Activated gamma-delta T cell treated with anti-CD3 and anti-CD28 coated beads, Interleukin-2, amount 50 U/mL, for 16 hours (primary cell): ENCODE results near the gene ADA.
"Not testable (repeated sequence)": the region's sequence is repeated elsewhere in the genome, so short reads cannot be mapped to it uniquely, and the experiment has no call there.

ENCODE experiments used
- DNase-seq: peaks from one replicate; pipeline ENCODE4 v3.0.0-alpha.2; 2020; ENCODE audit warnings: low read depth

Gene ADA

DNA sequence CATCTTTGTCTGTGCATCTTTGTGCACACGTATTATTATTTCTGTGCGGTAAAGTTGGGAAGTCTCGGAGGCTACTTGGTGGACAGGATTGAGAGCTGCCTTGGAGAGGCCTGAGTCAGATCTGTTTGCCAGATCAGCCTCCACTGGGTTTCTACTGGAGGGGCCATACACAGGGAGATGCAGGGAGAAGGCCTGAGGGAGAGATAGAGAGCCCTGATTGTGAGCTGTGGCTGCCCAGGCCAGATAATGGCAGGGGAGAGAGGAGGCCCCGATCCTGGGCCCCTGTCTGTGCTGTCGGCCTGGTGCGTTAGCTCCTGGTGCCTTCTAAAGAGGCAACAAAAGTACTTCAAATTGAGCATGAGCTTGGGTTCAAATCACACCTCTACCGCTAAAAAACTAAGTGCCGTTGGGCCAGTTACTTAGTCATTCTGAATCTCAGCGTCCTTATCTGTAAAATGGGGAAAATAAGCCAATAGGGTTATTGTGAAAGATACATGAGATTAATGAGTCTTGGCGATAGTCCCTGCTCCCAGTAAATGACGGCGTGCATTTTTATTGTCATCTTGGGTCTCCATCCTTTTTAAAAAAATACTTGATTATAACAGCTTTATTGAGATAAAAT lies 27.6 kb upstream of the ADA start:
- DNase-seq, result no peak

DNA sequence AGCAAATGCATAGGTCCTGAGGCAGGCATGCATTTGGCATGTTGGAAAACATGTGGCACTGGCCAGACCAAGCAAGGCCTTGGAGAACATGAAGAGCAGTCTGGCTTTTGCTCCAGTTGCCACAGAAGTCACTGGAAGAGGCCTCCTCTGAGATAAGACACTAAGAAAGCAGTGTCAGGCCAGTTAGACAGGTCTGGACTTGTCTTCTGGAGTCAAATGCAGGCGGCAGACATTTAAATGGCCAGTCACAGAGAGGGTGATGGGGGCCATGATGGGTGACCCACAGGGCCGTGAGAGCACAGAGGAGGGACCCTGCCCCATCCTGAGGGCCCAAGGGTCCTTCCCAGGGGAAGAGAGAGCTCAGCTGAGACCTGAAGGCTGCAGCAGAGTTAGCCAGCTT lies 26.7 kb upstream of the ADA start:
- DNase-seq, result no peak

DNA sequence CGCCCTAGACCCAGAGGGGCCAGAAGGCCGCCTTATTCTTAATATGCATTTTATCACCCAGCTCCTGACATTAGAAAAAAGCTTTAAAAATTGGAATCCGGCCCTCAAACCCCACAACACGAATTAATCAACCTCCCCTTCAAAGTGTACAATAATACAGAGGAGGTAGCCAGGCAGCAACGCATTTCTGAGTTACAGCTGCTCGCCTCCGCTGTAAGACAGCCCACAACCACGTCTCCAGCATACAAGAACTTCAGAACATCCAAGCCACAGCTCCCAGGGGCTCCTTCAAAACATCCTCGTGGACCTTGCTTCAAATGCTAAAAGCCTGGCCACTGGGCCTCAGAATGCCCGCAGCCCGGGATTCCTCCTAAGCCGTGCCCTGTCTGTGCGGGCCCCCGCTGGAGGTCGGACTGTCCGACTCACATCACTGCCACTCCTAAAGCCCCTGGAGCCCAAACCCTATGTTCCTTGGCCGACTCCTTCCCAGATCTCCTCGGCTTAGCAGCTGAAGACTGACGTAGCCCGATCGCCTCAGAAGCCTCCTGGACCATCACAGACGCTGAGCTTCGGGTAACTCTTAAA lies 20.9 kb upstream of the ADA start:
- not testable (repeated sequence) for DNase-seq

DNA sequence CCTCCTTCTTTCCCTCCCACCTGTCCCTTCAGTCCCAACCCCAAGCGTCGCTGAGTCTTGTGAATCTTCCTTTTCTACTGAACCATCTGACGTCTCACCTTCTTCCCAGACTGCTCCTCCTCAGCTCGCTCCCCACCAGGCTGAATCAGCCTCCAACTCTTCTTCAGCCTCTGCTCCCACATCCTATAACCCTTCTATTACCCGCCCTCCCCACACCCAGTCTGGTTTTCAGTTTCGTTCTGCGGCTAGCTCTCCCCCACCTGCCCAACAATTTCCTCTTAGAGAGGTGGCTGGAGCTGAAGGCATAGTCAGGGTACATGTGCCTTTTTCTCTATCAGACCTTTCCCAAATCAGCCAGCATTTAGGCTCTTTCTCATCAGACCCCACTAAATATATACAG lies 20.0 kb upstream of the ADA start:
- DNase-seq, result peak; percentile 51

DNA sequence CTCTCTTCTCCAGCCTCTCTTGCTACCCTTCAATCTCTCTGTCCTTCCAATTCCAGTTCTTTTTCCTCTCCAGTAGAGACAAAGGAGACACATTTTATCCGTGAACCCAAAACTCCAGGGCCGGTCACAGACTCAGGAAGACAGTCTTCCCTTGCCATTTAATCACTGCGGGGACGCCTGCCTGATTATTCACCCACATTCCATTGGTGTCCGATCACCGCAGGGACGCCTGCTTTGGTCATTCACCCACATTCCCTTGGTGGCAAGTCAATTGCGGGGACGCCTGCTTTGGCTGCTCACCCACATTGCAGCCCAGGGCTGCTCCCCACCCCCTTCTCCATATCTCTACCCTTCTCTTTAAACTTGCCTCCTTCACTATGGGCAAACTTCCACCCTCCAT lies 19.4 kb upstream of the ADA start:
- DNase-seq, result not testable (repeated sequence)

DNA sequence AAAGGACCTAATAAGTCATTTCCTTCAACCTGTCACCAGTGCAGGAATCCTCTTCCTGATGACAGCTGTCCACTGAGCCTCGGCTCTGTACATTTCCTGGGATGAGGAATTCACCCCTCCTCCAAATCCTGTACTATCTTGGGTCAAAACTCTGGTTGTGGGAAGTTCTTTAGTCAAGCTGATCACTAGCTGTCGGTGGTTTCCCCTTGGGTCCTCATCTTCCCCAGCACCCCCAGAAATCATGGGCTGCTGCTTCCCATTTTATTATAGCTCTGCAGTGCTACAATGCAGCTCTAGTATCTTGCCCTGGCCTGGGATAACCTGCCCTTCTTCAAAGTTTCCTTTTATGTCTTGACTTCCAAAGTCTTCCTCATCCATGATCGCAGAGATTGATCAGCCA lies 14.6 kb upstream of the ADA start:
- no peak for DNase-seq

DNA sequence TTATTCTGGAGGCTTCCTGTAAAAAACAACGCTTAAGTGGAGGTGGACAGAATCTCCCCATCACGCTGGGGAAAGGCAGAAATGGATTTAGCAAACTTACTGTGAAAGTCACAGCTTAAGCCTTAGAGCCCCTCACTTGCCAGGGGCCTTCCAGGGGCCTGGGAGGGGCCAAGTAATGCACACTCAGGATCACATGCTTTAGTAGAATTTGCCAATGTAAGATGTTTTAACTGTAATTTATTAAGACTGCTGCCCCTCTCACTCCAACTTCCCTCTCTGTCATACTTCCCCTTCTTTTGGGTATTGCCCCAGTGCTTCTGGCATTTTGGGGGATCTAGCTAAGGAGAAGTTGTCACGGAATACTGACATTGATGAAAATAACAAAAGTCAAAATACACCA lies 12.6 kb upstream of the ADA start:
- DNase-seq, result no peak

DNA sequence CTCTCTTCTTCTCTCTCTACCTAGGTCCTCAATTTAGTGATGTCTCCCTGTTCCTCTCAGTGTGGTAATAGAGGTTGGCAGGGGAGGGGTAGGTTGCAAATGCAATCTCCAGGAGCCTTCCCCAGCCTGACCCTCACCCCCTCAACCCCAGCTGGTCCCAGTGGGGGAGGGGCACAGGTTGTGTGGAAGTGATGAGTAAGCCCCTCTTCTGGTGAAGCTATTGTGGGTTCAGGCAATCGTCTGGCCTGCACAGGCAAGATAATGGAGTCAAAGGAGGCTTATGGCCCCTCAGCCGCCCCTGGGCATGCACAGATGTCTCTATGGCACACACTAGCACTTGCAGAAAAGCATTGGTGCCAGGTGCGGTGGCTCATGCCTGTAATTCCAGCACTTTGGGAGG lies 10.8 kb upstream of the ADA start:
- no peak for DNase-seq

DNA sequence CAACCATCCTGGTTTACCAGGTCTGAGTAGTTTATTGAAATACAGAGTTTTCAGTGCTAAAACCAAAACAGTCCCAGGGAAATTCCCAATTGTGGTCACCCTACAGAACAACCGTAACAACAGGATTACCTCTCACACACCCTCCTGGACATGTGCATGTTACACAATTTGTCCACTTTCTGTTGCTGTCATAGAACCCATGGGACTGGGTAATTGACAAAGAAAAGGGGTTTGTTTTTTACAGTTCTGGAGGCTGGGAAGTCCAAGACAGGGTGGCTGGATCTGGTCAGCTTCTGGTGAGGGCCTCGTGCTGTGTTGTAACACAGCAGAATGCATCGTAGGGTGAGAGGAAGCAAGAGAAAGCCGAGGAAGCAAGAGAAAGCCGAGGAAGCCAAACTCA lies 9.1 kb upstream of the ADA start:
- DNase-seq, result no peak

DNA sequence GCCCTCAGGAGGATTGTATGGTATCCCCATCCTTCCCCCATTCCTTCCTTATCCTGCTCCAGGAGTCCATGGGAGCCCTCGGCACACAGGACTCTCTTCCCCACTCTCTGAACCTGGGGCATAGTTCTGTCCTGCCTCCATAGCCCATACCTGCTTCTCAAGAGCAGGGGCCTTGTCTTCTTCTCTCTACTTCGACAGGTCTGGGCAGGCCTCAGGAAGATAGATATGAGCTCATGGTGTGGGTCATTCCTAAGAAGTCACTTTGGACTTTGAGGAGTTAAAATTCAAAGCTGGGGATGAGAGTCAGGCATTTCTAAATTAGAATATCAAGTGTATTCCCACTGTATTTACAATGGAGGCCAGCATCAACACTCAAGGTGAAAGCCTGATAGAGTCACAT lies 8.4 kb upstream of the ADA start:
- DNase-seq, result no peak

DNA sequence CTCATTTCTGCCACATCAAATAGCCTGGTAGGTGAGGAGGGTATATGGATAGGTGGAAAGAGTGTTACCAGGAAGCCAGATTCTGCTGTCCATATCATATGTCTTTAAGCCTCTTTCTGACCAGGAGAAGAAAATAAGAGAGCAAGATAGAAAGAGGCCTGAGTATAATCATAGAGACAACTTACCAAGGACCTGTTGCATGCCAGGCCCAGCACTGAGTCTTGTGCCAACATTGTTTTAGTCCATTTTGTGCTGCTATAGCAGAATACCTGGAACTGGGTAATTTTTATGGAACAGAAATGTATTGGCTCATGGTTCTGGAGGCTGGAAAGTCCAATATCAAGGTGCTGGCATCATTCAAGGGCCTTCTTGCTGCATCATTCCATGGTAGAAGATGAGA lies 7.3 kb upstream of the ADA start:
- no peak for DNase-seq

DNA sequence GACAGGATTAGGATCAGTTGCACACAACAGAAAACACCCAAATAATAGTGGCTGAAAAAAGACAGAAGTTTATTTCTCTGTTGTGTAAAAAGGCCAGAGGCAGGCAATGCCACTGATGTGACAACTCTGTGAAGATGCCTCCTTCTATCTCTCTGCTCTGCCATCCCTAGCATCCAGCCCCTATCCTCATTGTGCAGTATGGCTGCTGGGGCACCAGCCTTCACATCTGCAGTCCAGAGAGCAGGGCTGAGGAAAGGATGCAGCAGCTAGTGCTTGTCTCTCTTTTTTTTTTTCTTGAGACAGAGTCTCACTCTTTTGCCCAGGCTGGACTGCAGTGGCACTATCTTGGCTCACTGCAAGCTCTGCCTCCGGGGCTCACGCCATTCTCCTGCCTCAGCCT lies 6.4 kb upstream of the ADA start:
- DNase-seq, result no peak

DNA sequence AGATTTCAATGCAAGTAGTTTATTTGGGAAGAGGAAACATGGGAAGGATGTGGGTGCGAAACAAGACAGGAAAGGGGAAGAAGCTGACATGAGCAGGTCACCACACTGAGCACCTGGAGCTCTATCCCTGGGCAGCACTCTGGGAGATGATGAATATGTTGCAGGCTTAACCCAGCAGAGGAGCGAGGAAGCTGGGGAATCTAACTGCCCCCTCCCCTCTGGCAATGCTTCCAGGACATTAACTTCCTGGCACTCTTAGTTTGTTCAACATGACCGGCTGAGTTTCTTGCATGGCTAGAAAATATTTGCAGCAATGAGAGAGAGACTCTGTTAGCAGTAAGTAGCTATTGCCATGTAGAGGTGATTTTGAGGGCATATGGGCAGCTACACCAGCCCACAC lies 4.9 kb upstream of the ADA start:
- no peak for DNase-seq

DNA sequence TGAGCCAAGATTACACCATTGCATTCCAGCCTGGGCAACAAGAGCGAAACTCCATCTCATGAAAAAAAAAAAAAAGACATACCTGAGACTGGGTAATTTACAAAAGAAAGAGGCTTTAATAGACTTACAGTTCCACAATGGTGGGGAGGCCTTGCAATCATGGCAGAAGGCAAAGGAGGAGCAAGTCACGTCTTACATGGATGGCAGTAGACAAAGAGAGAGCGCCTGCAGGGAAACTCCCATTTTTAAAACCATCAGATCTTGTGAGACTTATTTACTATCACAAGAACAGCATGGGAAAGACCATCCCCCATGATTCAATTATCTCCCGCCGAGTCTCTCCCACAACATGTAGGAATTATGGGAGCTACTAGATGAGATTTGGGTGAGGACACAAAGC lies 2.7 kb upstream of the ADA start:
- not testable (repeated sequence) for DNase-seq

DNA sequence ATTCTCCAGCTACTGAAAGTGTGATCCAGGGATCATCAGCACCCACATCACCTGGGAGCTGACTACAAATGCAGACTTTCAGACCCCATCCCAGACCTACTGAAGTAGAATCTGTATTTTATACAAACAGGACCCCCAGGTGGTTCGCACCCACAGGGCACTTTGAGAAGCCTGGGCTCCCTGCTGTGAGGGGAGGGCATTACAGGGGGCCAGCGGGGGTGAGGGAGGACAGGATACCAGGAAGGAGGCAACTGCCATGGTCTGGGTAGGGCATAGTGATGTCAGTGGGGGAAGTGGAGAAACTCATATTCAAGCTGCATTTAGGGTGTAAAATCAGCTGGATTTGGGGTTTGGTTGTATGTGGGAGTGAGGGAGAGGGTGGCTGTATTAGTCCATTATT lies 2.0 kb upstream of the ADA start:
- no peak for DNase-seq

DNA sequence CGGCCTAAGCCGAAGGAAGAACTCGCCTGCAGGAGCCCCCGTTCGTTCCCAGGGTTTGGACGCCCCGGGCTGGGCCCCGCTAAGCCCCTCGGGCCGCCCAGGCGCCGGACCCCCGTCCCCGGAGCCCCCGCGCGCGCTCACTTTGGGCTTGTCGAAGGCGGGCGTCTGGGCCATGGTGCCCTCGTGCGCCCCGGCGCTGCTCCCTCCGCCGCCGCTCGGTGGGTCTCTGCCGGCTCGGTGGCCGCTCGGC lies 140 bp downstream of the ADA start:
- no peak for DNase-seq

DNA sequence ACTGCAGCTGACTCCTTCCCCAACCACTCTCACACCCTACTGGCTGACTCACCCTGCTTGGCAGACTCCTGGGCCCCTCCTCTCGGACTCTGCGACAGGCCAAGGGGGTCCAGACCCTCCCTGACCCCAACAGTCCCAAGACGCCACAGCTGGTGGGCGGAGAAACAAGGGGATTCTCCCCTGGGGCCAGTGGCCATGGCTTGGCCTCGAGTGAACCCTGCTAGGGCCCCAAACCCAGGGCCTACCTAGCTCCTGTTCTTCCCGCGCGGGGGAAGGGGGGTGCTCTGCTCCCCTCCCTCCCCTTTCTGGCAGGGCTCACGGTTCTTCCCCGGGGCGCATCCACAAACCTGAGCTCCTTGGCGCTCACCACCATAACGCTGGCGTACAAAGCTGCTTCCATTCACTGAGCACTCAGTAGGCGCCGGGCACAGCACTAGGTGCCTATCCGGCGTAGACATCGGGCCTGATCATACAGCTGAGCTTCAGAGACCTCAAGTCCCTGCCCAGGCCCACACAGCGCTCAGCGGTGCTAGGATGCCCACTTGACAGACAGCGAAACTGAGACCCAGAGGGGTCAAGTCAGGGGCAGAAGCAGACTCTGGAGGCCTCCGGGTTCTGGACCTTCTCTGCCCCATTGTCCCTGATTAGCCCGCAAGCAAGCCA lies 597 bp downstream of the ADA start:
- no peak for DNase-seq

DNA sequence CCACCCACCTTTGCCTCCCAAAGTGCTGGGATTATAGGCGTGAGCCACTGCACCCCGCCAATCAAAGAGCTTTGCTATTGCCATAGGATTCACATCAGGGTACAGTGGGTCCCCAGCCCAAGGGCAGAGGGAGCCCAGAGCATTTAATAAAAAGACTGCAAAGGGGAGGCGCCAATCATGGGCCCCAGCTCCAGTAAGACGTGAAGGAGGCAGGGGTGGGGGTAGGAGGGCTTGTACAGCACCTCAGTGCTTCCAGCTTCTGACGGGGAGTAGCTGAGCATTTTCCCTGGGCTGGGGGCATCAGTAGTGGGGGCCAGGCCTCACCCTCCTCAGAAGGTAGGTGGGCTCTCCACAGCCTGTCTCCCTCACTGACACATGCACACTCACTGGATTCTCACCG lies 1.5 kb downstream of the ADA start:
- no peak for DNase-seq

DNA sequence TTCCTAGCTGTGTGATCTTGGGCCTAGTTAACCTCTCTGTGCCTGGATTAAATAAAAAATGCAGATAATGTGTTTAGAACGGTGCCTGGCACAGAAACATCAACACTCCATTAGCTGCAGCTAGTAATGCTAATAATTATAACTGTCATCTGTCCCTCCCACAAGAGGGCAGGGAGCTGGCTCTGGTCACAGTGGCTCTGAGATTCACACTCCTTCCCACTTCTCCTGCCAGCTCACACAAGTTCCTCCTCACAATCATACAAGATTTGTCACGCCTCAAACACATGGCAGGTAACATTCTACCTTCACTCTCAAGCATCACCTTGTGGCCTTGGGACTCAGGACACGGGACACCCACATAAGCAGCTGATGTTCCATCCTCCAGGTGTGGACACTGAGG lies 2.4 kb downstream of the ADA start:
- no peak for DNase-seq

DNA sequence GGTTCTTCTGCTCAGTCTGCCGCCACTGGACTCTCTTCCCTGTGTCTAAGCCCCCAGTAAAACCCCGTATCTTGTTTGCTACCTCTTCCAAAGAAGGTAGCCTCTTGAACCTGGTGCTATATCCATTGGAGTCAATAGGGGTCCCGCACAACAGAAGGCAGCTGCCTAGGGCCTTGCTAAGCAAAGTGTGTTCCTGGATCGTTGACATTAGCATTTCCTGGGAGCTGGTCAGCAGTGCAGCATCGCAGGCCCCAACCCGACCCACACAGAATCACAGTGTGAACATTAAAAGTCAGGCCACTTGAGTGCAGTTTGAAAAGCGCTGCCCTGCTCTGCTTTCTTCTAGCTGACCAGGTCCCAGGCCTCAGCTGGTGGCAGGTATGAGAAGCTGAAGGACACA lies 2.9 kb downstream of the ADA start:
- no peak for DNase-seq

DNA sequence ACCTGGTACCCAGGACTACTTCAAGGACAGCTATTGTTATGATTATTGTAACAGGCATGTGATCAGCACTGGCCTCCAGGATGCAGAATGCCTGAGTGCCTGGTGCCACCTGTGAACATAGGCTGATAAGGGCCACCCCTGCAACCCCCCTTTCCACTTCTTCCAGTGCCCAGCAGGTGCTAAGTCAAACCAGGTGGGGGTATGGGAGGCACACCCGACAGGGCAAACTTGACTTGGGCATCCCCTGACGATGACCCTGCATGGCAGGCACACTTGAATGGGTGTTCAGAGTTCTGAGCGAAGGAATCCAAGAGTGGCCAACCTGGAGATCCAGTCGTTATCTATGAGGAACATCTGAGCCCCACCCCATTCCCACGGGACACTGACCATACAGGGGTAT lies 3.4 kb downstream of the ADA start:
- DNase-seq, result no peak

DNA sequence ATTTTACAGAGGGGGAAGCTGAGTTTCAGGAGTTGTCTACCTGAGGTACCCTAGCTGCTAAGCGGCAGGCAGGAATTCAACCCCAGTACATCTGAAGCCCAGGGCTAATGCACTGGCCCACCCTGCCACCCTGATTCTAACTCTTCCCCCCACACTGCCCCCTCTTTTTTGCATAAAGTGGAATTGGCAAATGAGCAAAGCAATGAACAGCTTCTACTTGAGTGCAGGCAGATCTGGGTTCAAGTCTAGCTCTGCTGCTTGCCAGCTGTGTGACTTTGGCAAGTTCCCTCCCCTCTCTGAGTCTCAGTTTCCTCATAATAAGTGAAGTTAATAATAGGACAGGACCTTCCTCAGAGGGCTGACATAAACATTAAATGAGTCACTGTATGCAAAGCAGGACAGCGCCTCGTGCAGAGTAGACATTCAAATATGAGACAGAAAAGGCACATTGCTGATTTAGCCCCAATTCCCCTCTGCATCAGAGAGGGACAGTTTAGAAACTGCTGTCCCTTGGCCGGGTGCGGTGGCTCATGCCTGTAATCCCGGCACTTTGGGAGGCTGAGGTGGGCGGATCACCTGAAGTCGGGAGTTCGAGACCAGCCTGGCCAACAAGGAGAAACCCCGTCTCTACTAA lies 4.7 kb downstream of the ADA start:
- DNase-seq, result no peak

DNA sequence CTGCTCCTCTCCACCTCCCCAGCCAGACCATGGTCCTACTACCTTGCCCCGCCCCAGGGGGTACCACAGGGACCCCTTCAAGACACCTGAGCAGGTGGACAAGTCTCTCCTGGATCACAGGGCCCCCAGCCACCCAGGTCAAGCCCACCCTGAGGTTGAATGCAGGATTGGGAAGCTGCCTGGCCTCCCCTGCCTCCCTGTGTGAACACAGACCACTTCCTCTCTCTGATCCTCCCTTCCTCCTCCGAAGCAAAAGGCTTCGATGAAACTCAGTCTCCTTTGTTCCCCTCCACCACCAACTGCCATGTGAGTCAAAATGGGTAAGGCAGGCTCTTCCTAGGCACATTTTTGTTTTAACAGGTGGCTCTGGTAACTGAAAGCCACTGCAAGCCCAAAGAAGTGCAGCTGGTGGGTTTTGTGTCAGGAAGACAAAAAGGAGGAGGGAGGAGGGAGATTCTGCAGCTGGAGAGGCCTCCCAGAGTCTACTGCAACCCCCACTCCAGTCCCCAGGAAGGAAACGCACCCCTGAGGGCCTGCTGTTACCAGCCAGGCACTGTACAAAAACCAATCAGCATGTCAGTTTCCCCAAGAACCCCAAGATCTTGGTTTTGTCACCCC lies 5.4 kb downstream of the ADA start:
- no peak for DNase-seq
